DOHH2 (cell line): ENCODE data around the gene SKIC8.

Experiments
- H3F3A ChIP-seq: fragments of 200-600 bp; sonication (generic), shearing (Covaris generic); 2 replicates; pipeline ENCODE4 v1.6.0; 2016; ENCODE audit warnings: antibody characterized with exemption, mild to moderate bottlenecking; ENCODE audit not compliant: control insufficient read depth, insufficient read depth
- H3K27ac ChIP-seq: fragments of 200-600 bp; sonication (generic); 2 replicates; pipeline ENCODE4 v1.5.1; 2014; ENCODE audit warnings: low read depth, mild to moderate bottlenecking, low read length, moderate library complexity
- H3K27me3 ChIP-seq: fragments of 200-600 bp; sonication (generic); 2 replicates; pipeline ENCODE4 v1.6.1; 2014; ENCODE audit warnings: mild to moderate bottlenecking, low read length, mixed read lengths; ENCODE audit not compliant: control insufficient read depth
- H3K36me3 ChIP-seq: fragments of 200-600 bp; sonication (generic); 2 replicates; pipeline ENCODE4 v1.6.1; 2014; ENCODE audit warnings: mild to moderate bottlenecking, low read length, moderate library complexity, mixed read lengths; ENCODE audit not compliant: control insufficient read depth
- H3K4me1 ChIP-seq: fragments of 200-600 bp; sonication (generic); 2 replicates; pipeline ENCODE4 v1.6.1; 2014; ENCODE audit warnings: mild to moderate bottlenecking, low read length, mixed read lengths; ENCODE audit not compliant: control insufficient read depth
- H3K4me2 ChIP-seq: fragments of 200-600 bp; sonication (generic); 2 replicates; pipeline ENCODE4 v1.6.0; 2014; ENCODE audit warnings: mild to moderate bottlenecking, low read length, moderate library complexity
- H3K4me3 ChIP-seq: fragments of 200-600 bp; sonication (generic); 2 replicates; pipeline ENCODE4 v1.5.1; 2014; ENCODE audit warnings: mild to moderate bottlenecking, low read length, mixed read lengths
- H3K79me2 ChIP-seq: fragments of 200-600 bp; sonication (generic); 2 replicates; pipeline ENCODE4 v1.6.1; 2014; ENCODE audit warnings: mild to moderate bottlenecking, low read length, mixed read lengths; ENCODE audit not compliant: control insufficient read depth
- H3K9me2 ChIP-seq: fragments of 200-600 bp; sonication (generic); replicated peaks from 2 replicates; pipeline ENCODE4 v1.6.1; 2014; ENCODE audit warnings: mild to moderate bottlenecking, low read length, mixed read lengths; ENCODE audit not compliant: control insufficient read depth
- H3K9me3 ChIP-seq: fragments of 200-600 bp; sonication (generic); 2 replicates; pipeline ENCODE4 v1.6.1; 2014; ENCODE audit warnings: antibody characterized with exemption, low read length, mixed read lengths; ENCODE audit not compliant: control insufficient read depth, insufficient read depth
- H4K20me1 ChIP-seq: fragments of 200-600 bp; sonication (generic); 2 replicates; pipeline ENCODE4 v1.6.0; 2014; ENCODE audit warnings: low read depth, mild to moderate bottlenecking, antibody characterized with exemption, low read length, moderate library complexity; ENCODE audit not compliant: control insufficient read depth, insufficient read depth
- EZH2phosphoT487 ChIP-seq: fragments of 200-600 bp; sonication (generic); IDR thresholded peaks from 2 replicates; pipeline ENCODE4 v1.6.1; 2017; ENCODE audit warnings: borderline replicate concordance, mild to moderate bottlenecking, antibody characterized with exemption, low read length, moderate library complexity, mixed read lengths
- TF ChIP-seq, protein P1 (sequence below): fragments of 200-600 bp; sonication (generic); IDR thresholded peaks from one replicate; pipeline ENCODE4 v1.5.1; 2014; ENCODE audit warnings: antibody characterized with exemption, mild to moderate bottlenecking, low read depth, low read length; ENCODE audit not compliant: poor library complexity, severe bottlenecking

Gene SKIC8

DNA sequence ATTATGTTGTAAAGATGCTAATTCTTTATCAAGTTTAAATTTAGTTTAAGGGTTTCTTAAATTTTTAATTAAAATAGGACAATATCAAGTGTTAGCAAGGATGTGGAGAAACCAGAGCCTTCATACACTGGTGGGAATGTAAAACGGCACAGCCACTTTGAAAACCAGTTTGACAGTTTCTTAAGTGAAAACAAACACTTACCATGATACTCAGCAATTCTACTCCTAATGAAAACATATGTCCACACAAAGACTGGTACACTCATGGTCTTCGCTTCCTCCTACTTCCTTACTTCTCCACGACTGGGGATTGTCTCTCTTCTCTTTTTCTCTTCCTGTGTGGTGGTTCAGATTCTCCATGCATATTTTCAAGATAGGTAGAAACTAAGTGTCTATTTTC, 9.2 kb downstream of the SKIC8 start:
- Histone ChIP-seq H3K36me3 (peaks cover 69% of the 10 kb centered on the region), H3K4me2 (no peak overlapping the region), H3K4me1 (no peaks in the 10 kb centered on the region), H3K4me3 (no peak overlapping the region), H3K79me2 (no peaks in the 10 kb centered on the region), H3K27me3 (no peaks in the 10 kb centered on the region), H3K9me3 (no peaks in the 10 kb centered on the region), H3F3A (no peaks in the 10 kb centered on the region), H4K20me1 (no peaks in the 10 kb centered on the region), H3K27ac (no peak overlapping the region), H3K9me2 (no peaks in the 10 kb centered on the region)
- no peak for TF ChIP-seq EZH2phosphoT487
- TF ChIP-seq, protein P1, sequence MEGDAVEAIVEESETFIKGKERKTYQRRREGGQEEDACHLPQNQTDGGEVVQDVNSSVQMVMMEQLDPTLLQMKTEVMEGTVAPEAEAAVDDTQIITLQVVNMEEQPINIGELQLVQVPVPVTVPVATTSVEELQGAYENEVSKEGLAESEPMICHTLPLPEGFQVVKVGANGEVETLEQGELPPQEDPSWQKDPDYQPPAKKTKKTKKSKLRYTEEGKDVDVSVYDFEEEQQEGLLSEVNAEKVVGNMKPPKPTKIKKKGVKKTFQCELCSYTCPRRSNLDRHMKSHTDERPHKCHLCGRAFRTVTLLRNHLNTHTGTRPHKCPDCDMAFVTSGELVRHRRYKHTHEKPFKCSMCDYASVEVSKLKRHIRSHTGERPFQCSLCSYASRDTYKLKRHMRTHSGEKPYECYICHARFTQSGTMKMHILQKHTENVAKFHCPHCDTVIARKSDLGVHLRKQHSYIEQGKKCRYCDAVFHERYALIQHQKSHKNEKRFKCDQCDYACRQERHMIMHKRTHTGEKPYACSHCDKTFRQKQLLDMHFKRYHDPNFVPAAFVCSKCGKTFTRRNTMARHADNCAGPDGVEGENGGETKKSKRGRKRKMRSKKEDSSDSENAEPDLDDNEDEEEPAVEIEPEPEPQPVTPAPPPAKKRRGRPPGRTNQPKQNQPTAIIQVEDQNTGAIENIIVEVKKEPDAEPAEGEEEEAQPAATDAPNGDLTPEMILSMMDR, result no peak

DNA sequence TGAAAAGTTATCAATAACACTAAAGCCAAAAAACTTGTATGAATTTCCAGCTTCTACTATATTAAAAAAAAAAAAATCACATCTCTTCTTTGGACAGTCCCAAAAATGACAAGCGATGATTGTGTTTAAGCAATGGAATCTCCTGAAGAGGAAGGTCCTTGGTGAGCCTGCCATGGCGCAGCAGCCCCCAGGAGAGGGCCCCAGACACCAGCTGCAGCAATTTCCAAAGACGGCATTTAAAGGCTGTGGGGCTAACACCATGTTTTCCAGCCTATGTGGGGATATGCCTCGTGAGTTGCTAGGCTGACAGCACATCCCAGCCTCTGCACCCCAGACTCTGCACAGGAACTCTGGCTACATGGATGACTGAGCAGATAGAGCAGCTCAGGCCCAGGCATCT, 14.7 kb downstream of the SKIC8 start:
- no peaks in the 10 kb centered on the region for H3K27me3 ChIP-seq
- H3K36me3 ChIP-seq, result peaks cover 48% of the 10 kb centered on the region
- H3K9me2 ChIP-seq, result no peaks in the 10 kb centered on the region
- no peak overlapping the region for H3K4me2 ChIP-seq
- H3K4me3 ChIP-seq, result no peak overlapping the region
- H3K9me3 ChIP-seq, result no peaks in the 10 kb centered on the region
- no peak overlapping the region for H3K27ac ChIP-seq
- no peaks in the 10 kb centered on the region for H3K4me1 ChIP-seq
- no peaks in the 10 kb centered on the region for H4K20me1 ChIP-seq
- no peak for TF ChIP-seq EZH2phosphoT487
- TF ChIP-seq, protein P1, result no peak
- H3K79me2 ChIP-seq, result no peaks in the 10 kb centered on the region
- no peaks in the 10 kb centered on the region for H3F3A ChIP-seq

DNA sequence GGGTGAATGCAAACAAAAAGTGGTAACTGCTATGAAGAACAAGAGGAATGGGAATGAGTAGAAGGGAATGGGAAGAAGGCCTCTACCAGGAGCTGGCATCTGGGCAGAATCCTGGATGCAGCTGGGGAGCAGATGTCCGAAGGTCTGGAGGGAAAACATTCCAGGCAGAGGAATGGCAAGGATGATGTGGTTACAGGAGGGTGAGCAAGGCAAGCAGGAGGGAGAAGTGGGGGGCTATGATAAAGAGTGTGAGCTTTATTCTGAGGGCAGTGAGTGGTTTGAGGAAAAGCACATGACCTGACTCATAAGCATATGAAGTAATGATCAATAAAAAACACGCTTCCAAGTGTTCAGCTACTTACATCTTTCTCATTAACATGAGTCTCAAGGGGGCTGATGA, 17.1 kb downstream of the SKIC8 start:
- H3K4me3 ChIP-seq, result no peak overlapping the region
- no peaks in the 10 kb centered on the region for H3K27me3 ChIP-seq
- no peak overlapping the region for H3K4me2 ChIP-seq
- TF ChIP-seq, protein P1, result no peak
- TF ChIP-seq EZH2phosphoT487, result no peak
- no peaks in the 10 kb centered on the region for H3K9me3 ChIP-seq
- H3K27ac ChIP-seq, result no peak overlapping the region
- H3F3A ChIP-seq, result no peaks in the 10 kb centered on the region
- no peaks in the 10 kb centered on the region for H3K4me1 ChIP-seq
- H3K36me3 ChIP-seq, result peaks cover 26% of the 10 kb centered on the region
- no peaks in the 10 kb centered on the region for H4K20me1 ChIP-seq
- H3K79me2 ChIP-seq, result no peaks in the 10 kb centered on the region
- H3K9me2 ChIP-seq, result no peaks in the 10 kb centered on the region

DNA sequence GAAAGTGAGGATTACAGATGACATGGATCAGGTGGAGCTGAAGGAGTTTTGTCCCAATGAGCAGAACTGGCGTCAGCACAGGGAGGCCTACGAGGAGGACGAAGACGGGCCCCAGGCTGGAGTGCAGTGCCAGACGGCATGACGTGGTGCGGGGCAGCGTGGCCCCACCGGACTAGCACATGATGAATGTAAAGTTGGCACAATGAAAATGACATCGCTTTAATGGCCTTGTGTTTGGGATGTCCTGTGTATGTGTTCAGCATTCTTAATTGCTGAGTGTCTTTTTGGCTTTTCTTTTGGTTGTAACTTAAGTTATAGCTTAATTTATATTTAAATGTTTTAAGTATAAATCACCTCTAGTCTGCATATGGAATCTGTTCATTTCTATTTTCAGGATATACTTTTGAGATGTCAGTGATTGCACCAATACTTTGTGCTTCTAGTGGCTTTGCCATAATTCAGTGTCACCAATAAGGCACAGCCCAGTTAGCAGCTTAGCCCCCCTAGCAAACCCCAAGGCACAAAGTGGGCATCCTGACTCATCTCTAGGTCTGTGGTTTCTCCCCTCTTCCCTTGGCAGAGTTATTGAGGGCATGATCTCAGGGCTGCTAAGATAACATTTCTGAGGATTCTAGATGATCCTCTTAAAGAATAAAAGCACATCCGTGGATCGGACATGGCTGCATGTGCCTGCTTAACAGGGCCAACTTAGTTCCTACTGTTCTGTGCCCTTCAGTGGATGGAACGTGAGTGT, 18.9 kb downstream of the SKIC8 start:
- Histone ChIP-seq H3K27ac (no peak overlapping the region), H3K4me2 (no peak overlapping the region), H3K27me3 (no peaks in the 10 kb centered on the region), H3F3A (no peaks in the 10 kb centered on the region), H3K9me2 (no peaks in the 10 kb centered on the region), H3K4me1 (no peaks in the 10 kb centered on the region), H3K9me3 (no peaks in the 10 kb centered on the region), H4K20me1 (no peaks in the 10 kb centered on the region), H3K36me3 (peaks cover 11% of the 10 kb centered on the region), H3K4me3 (no peak overlapping the region), H3K79me2 (no peaks in the 10 kb centered on the region)
- TF ChIP-seq EZH2phosphoT487, result no peak
- TF ChIP-seq, protein P1, result no peak
